ENCODE measurements around the gene ABCB6.

ABCB6 gene

DNA sequence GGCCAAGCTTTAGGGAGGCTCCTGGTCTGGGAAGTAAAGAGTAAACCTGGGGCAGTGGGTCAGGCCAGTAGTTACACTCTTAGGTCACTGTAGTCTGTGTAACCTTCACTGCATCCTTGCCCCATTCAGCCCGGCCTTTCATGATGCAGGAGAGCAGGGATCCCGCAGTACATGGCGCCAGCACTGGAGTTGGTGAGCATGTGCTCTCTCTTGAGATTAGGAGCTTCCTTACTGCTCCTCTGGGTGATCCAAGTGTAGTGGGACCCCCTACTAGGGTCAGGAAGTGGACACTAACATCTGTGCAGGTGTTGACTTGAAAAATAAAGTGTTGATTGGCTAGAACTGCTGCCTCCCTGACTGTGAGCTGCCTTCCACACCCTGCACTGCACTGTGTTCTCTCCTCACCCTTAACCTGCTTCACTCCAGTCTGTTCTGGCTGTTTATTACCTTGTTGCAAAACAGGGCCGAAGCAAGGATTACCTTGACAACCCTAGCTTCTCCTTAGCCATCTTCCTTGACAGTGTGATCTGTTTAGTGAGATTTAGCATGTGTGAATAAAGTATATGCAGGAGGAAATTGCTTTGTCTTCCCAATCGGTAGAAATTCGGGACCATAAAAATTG, 35.5 kb downstream of the ABCB6 start:
- DNase-seq, result no peak

DNA sequence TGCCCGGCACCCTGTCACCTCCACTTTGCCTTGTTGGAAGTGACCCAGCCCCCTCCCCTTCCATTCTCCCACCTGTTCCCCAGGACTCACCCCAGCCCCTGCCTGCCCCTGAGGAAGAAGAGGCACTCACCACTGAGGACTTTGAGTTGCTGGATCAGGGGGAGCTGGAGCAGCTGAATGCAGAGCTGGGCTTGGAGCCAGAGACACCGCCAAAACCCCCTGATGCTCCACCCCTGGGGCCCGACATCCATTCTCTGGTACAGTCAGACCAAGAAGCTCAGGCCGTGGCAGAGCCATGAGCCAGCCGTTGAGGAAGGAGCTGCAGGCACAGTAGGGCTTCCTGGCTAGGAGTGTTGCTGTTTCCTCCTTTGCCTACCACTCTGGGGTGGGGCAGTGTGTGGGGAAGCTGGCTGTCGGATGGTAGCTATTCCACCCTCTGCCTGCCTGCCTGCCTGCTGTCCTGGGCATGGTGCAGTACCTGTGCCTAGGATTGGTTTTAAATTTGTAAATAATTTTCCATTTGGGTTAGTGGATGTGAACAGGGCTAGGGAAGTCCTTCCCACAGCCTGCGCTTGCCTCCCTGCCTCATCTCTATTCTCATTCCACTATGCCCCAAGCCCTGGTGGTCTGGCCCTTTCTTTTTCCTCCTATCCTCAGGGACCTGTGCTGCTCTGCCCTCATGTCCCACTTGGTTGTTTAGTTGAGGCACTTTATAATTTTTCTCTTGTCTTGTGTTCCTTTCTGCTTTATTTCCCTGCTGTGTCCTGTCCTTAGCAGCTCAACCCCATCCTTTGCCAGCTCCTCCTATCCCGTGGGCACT, 36.2 kb downstream of the ABCB6 start:
- no peak for DNase-seq

DNA sequence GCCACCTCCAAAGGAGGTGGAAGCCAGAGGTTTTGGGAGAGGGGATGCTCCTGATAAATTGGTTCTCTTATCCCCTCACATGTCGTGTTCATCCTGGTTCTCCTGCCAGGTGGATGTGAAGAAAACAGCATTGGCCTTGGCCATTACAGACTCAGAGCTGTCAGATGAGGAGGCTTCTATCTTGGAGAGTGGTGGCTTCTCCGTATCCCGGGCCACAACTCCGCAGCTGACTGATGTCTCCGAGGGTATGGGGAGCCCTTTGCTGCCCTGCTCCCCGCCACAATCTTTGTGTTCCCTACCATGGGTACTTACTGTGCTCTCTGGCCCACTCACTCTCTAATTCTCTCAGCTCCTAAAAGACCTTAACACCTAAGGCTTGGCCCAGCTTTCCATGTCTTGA, 37.2 kb downstream of the ABCB6 start:
- no peak for DNase-seq

DNA sequence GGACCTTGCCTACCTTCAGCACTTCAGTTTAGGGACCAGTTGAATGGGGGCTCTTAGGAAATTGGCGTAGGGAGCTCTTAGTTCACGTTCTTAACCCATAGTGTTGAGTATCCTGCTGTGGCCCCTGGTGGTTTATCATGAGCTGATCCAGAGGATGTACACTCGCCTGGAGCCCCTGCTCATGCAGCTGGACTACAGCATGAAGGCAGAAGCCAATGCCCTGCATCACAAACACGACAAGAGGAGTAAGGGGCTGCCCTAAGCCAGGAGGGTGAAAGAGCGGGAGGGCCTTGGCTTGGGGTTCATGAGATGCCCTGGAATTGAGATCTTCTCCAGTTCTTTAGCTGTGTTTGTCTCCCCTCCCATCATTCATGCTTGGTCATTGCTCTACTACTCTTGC, 37.8 kb downstream of the ABCB6 start:
- no peak for DNase-seq

DNA sequence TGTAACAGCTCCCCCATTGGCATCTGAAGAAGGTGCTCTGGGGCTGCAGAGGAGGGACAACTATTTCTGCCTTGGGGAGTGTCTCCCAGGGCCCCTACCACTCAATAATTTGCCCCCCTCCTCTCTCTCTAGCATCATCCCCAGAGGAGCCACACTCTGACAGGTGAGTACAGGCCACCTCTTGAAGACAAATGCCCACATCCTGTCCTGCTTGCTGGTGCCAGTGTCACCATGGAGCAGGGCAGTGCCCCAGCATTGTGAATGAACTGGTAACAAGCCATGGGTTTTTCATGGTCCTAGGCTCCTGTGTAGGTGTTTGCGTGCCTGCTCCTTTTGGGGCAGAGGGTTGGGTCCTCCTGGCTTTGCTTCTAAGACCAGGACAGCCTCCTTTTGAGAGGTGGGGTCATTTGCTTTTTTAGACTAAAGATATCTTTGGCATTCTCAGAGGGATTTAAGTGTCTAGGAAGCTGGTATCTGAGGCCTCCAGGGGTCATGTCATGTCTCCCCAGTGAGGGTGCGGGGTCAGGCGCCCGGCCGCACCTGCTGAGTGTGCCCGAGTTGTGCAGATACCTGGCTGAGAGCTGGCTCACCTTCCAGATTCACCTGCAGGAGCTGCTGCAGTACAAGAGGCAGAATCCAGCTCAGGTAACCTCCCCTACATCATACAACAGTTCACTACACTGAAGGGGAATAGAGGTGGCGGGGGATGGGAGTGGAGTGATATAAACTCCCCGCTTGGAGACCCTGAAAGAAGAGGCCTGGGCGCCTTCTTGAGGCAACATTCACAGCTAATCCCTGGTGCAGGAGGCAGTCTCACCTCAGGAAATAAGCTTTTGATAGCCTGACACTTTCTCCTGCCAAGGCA, 38.9 kb downstream of the ABCB6 start:
- no peak for DNase-seq

DNA sequence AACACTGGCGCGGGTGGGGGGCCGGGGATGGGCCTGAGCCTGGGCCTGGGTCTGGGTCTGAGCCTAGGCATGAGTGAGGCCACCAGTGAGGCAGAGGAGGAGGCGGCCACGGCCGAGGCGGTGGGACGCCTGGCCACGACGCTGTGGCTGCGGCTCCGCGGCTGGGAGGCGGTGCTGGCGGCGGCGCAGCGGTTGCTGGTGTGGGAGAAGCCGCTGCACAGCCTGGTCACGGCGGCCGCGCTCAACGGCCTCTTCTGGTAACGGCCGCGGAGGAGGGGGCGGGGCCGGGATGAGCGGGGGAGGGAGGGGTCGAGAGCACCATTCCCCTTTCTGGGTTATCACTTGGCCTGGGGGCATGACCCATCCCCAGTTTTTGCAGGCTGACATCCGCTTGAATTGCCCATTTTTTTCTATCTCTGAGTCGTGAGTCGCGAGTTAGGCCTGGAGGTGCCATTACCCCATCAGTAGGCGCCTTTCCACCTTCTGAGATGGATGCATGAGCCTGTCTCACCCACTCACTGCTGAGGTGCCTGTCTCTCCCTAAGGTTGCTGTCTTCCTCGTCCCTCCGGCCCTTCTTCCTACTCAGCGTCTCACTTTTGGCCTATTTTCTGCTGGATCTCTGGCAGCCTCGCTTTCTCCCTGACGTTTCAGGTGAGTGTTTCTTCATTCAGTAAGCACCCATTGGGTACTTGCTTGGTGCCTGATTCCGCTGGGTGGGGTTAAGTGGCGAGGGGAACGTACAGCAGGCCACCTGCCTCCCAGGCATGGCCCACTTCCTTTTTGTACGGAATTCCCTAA, 40.2 kb downstream of the ABCB6 start:
- DNase-seq, result peak in 5 of 14 donors; percentile 58 to 74 (median 66)

DNA sequence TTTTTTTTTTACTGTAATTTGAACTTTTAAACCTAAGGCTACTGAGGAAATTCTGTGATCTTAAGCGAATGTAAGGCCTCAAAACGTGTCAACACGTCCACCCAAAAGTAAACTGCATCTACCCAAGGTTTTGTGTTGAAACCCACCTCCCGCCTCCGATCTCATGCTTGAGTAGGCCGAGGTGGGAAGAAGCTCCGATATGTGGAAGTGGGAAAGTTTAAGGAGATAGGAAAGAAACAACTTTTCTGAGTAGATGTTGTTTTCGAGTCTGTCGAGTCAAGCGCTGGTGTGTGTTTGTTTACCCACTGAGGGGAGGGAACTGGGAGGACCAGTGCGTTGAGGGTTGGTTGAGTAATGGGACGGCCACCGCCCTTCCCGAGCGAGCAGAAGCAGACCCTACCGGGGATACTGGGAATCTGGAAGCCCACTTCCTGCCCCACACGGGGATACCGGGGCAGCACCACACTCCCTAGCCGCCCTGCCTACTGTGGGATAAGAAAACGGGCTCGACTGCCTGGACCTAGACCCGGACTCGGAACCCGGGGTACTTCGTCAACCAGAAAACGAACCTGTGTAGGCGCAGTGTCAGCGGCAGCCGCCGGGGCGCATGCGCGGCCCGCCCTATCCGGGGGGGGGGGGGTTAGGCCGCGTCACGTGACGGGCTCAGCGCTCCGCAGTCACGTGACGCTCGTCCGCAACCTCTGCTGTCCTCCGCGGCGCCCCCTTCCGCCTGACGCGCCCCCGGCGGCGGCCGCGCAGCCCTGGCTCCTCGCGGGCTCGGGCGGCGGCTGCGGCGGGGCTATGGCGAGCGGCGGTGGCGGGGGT, 41.0 kb downstream of the ABCB6 start, which contains the start of gene RETREG2:
Gene RETREG2 (plus strand): TSS at position 724 of the 825 bp plus-strand sequence. CDS start 78 bp downstream, at position 802.
- DNase-seq, result peak; percentile 47 to 93 (median 86)

DNA sequence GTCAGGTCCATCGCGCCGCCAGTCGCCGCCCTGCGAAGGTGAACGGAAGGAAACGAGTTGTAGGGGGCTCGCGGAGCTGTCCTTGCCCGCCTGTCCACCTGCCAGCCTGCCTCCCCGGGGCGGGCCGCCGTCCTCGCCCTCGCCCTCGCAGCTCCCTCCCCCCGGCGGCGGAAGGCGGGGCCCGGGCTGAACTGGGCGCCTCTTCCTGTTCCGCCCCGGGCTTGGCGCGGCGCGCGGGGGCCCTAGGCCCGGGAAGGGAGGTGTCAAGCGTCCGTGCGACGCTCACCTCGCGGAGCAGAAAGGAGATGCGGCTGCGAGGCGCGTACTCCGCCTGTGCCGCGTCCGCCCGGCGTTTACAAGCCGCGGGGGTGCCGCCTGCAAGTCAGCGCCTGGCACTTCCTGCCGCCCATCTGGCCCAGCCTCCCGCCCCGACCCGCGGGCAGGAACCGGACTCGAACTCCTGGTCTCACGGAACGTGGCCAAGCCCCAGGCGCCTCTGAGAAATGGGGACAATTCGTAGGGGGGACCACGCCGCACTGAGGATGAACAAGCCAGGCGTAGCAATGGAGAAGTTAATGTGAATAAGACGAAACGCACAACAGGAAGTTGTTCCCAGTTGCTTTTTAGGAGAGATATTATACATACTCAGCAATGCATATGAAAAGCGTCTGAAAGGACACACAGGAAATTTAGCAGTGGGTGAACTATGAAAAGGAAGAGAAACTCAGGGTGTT, 41.8 kb downstream of the ABCB6 start, which contains the start of gene CNPPD1:
Gene CNPPD1 (minus strand): TSS at position 108 of the 734 bp plus-strand sequence. CDS start 97 bp downstream, at position 11.
- DNase-seq, result peak; percentile 27 to 91 (median 82)

DNA sequence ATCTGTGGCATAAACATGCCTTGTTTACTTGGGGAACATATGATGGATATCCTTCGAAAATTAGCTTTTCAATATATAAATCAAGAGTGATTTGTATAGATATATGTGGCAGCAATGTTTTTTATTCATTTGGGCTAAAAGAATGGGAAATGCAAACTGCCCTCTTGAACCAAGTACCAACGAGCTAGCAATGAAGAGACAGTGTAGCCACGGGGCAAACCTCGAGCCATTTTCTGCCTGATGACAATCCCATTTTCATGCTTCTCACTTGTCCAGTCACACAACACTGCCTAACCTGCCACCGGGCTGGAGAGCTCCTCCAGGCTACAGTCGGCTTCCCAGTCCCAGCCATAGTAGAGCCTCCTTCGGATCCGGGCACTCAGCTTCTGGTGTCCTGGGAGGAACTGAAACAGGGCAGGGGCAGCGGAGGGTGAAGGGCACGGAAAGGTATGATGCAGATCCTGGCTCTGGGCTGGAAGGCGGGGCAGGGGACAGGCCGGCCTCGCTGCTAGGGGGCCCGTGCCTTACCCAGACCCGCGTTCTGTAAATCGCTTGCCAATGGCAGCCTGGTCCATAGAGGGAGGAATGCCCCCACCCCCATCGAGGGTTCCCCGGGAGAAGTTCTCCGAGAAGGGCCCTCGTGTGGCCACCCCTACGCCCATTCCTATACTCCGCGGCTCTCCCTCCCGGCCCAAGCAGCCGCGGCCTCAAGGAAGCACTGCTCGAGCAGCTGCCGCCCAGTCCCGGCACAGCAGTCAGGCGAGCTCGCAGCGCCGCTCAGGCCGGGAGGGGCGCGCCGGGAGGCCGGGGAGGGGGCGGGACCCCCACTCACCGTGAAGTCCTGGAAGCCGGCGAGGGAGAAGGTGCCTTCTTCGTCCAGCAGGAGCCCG, 42.6 kb downstream of the ABCB6 start:
- peak in 10 of 14 donors; percentile 54 to 80 (median 72) for DNase-seq

DNA sequence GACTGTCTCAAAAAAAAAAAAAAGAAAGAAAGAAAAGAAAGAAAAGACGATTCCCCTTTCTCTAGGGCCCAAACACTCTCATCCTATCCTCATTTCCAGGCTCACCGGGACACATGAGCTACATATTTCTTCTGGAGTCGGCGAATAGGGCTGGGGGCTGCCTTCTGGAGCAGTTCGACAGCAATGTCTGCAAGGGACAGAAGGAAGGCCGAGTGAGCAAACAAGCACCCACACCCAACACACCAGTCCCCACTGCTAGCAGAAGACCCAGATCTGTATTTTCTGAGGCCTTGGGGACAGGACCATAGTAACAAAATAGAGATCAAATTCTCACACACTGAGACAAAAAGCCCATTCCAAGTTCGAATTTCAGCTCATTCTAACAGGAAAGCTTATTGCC, 43.3 kb downstream of the ABCB6 start:
- no peak for DNase-seq

DNA sequence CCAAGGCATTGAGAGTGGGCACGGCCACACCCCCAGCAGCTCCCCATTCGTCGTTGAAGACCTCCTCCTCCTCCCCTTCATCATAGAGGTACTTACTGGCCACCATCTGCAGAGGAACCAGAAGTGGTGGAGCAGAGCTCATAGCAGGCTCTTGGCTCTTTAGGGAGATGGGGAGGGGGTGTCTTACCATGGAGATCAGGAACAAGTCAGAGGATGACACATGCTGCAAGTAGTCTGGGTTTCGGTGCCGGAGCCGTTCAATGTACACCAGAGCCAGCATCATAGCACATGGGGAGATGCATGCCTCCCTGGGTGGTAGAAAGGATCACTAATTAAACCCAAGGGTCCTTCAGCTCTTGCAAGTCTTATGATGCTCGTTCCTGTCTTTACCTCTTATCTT, 44.0 kb downstream of the ABCB6 start:
- no peak for DNase-seq

DNA sequence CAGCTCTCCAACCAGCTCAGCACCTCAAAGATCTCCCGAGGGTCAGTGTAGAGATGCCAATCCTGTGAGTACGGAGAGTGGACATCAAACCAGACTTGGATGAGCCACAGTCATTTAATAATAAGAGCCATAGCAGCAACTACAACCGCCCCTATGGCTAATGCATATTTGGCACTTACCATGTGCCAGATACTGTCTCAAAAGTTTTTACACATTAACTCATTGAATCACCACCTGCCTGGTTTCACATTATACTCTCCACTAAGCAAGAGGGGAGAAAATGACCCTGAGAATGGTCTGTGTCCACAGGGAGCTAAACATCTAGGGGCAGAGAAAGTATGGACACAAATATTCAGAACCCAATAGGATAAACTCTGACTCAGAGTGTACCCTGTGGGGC, 44.6 kb downstream of the ABCB6 start:
- no peak for DNase-seq

DNA sequence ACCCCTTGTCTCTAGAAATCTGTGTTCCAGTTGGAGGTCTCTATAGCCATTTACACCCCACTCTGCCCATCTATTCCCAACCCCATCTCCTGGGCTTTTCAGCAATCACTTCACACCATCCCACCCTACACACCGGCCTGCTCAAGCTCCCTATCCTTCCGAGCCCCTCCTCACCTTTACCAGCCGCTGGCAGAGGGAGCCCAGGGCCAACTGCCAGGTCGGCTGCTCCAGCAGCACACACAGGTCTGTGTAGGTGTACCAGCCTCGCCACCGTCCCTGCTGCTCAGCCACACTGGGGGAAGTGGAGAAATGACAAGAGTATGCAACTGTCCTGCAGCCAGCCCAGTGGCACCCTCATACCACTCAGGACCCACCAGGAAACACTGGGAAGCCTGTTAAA, 45.6 kb downstream of the ABCB6 start:
- DNase-seq, result no peak

DNA sequence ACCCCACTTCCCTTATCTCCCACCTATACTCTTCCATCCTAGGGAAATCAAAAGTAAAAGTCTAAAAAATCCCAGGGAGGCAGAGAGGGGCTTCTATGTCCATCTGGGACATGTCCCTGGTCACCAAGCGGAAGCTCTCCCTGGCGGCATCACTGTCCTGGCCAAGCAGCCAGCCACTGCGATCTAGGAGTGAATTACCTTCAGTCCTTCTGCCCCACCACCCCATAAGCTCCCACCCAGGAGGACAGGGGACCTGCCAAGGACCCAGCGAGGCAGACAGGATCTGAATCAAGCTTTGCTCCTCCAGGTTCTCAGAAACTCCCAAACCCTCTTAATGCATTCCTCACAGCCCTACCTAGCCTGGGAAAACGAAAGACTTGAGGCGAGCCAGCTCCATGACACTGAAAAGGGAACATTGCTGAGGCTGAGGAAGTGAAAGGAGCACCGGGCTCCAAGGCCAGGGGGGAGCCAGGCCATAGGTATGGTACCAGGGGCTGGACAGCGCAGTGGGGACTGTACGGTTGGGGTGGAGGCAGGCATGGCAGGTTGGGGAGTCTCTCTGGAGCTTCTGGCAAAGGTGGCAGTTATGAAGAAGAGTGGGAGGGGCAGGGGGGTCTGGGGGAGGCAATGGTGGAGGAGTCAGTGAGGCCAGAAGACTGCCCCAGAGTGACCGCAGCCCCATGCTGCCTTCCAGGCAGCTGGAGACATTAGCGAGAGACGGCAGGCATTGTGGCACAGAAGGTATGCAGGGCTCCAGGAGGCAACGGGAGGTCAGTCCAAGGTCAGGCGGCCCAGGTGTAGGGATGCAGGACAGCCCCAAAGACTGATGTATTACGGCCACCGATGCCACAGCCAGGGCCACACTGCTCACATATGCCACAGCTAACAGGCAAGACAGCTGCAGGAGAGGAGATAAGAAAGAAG, 46.3 kb downstream of the ABCB6 start:
- no peak for DNase-seq

DNA sequence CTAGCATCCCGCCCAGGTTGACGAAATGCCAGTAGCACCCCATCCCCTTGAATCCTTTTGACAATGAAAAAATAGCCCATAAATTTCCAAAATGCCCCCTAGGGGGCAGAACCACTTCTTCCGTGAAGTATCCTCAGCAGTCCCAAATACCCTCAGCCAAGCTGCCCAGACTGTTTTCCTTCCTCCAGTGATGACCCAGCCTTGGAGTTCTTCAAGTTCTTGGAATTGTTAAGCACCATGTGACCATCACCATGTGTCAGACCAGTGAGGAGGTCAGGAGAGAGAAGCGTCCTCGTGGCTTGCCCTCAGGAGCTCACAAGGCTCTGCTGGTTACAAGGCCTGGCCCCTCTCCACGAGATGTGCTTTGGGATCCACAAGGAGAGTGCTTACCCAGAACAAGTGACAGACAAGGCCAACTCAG, 47.5 kb downstream of the ABCB6 start:
- peak in 9 of 14 donors; percentile 17 to 36 (median 23) for DNase-seq

DNA sequence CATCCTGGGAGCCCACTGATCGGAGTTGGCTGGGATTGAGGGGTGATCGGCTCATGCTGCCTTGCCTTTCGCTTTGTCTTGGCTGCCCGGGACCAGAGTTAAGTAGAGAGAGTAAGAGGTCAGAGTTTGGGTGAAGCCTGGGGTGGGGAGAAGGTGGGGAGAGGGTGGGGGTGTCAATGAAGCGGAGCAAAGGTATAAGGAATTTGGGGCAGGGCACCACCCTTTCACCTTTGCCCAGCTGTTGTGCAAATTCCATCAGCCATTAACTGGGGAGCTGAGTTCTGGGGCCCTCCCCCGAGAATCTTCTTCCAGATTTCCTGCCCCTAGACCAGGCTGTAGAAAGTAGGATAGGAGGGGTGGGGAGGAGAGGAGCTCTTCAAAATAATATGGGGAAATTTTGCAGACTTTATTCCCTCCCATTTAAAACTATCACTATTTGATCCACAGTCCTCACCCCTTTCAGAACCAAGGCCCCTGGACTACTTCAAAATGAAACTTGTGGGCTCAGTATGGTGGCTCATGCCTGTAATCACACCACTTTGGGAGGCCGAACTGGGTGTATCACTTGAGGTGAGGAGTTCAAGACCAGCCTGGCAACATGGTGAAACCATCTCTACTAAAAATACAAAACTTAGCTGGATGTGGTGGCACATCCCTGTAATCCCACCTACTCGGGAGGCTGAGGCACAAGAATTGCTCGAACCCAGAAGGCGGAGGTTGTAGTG, 48.7 kb downstream of the ABCB6 start, which contains the start of gene SLC23A3:
Gene SLC23A3 (minus strand): TSS at position 100 of the 725 bp plus-strand sequence. CDS start 45 bp downstream, at position 55.
- no peak for DNase-seq

DNA sequence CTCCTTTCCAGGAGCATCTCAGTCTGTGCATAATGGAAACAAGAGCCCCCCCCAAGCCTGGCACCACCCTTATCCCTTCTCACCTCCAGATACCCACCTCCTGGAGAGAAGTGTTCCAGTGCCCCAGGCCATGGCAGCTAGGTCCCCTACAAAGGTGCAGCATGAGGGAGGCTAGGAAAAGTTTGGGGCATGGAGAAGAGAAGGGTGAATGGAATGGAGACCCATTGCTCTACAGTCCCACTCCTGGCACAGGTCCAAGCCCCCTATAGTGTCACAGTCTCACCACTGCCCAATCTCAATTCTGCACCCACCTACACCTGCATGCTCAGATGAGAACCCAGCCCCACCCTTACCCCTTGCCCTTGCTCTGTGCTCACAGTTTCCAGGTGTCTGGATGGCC, 49.8 kb downstream of the ABCB6 start:
- DNase-seq, result no peak

All from C1 segment of cervical spinal cord (tissue), 14 donors.